Measurements from ENCODE around the gene CAAP1. TPM values are rescaled to one million over a fixed set of nuclear protein-coding genes. Genes with fewer than 3 reads are reported as not detected.

Gene CAAP1, protein sequence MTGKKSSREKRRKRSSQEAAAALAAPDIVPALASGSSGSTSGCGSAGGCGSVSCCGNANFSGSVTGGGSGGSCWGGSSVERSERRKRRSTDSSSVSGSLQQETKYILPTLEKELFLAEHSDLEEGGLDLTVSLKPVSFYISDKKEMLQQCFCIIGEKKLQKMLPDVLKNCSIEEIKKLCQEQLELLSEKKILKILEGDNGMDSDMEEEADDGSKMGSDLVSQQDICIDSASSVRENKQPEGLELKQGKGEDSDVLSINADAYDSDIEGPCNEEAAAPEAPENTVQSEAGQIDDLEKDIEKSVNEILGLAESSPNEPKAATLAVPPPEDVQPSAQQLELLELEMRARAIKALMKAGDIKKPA
- total RNA-seq = 19.2 and 19.5 TPM in 2 replicates

DNA sequence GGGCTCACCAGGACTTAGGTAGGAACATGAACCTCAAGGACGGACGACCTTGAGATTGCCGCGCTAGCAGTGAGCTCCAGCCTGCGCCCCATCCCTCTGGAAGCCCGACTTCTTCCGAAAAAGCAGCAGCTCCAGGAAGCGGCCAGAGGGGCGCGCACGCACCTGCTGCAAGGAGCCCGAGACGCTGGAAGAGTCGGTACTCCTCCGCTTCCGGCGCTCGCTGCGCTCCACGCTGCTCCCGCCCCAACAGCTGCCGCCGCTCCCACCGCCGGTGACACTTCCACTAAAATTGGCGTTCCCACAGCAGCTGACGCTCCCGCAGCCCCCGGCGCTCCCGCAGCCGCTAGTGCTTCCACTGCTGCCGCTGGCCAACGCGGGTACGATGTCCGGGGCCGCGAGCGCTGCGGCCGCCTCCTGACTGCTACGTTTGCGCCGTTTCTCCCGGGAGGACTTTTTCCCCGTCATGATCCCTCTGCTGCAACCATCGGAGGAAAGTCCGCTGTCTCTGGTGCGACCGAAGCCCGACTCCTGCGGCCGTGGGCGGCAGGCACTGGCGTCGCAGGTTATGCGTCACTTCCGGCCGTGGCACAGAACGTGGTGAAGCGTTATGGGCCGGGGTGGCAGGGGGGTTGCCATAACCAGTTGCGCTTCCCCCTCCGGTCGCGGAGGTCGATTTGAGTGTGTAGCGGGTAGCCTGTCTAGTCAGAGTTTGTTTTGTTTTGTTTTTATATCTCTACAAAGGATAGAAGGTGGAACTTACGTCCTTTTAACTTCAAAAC, at the start of gene CAAP1:
CAAP1 (minus strand) TSS at position 552 of the 779 bp plus-strand sequence; CDS start at position 465, 87 bp downstream.

Other genes starting within 250 kb of the CAAP1 start
- gene PLAA, start 54.4 kb upstream of the CAAP1 start, total RNA-seq = 37.7 and 45.7 TPM in 2 replicates
- gene IFT74, start 63.6 kb upstream of the CAAP1 start, total RNA-seq = 12.1 and 19.5 TPM in 2 replicates
- not detected in 2 replicates for gene LRRC19, start 112.9 kb upstream of the CAAP1 start, total RNA-seq
- gene TEK, start 216.4 kb upstream of the CAAP1 start, total RNA-seq = 6.4 and 9.3 TPM in 2 replicates

Data from smooth muscle cell of trachea (primary cell).